HuH-7.5 (cell line): Measurements from ENCODE around the gene COA6.
"Not testable (repeated sequence)": the region's sequence is repeated elsewhere in the genome, so short reads cannot be mapped to it uniquely, and the experiment has no call there.

ENCODE experiments used
- DNase-seq: peaks from one replicate; pipeline ENCODE4 v3.0.0; 2011; ENCODE audit warnings: low spot score

The COA6 gene, protein sequence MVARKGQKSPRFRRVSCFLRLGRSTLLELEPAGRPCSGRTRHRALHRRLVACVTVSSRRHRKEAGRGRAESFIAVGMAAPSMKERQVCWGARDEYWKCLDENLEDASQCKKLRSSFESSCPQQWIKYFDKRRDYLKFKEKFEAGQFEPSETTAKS

DNA sequence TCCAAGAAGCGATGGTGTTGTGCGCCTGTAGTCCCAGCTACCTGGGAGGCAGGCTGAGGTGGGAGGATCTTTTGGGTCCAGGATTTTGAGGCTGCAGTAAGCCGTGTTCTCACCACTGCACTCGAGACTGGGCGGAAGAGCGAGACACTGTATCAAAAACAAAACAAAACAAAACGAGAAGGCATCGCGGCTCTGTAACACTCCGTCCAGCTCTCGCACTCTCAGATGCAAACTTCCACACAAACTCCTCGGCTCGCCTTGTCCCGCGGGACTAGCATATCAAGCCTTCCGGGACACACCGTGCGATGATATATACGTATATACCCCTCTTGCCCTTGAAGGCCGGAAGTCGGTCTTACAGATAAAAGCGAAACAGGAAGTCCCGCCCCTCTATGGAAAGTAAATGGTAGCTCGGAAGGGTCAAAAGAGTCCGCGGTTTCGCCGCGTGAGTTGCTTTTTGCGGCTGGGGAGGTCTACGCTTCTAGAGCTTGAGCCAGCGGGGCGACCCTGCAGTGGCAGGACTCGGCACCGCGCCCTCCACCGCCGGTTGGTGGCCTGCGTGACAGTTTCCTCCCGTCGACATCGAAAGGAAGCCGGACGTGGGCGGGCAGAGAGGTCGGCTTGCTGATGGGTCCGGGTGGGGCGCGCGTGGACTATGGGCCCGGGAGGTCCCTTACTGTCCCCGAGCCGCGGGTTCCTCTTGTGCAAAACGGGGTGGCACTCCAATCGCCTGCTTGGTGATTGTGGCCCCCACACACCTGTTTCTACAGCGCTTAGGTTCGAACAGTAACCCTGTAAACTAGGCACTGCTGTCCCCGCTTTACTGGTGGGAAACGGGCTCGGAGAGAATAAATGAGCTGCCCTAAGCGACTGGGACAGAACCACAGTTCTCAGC lies at the start of gene COA6:
TSS of gene COA6 (plus strand) at position 393 of the 895 bp plus-strand sequence. CDS start at position 404, 11 bp downstream.
- DNase-seq: peak; percentile 65

DNA sequence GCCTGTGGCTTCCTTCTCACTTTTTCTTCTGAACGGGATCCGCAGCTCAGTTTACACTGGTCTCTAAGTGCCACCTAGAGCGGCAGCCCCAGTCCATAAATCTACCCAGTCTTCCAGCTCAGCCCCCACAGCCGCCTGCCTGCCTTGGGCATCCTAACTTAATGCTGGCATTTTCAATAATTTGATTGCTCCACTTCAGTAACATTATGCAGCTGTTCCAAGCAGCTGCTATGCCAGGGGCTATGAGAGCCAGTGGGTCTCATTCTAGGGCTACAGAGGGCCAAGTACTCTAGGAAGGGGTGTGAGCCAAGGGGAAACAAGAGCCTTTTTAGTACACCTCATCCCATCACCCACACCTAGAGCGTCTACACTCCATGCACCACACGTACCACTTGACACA lies 48.4 kb upstream of the COA6 start:
- DNase-seq: no peak

DNA sequence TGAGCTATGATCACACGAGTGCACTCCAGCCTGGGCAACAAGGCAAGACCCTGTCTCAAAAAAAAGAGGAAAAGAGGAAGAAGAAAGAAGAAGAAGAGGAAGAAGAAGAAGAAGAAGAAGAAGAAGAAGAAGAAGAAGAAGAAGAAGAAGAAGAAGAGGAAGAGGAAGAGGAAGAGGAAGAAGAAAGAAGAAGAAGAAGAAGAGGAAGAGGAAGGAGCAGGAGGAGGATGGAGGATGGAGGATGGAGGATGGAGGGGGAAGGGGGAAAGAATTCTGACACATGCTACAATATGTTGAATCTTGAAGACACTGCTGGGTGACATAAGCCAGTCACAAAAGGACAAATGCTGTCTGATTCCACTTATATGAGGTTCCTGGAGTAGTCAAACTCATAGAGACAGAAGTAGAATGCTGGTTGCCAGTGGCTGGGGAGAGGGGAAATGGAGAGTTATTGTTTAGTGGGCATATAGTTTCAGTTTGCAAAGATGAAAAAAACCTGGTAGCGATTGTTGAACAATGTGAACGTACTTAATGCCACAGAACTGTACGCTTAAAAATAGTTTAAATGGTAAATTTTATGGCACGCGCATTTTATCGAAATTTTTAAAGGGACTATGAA lies 47.3 kb upstream of the COA6 start:
- DNase-seq: no peak

DNA sequence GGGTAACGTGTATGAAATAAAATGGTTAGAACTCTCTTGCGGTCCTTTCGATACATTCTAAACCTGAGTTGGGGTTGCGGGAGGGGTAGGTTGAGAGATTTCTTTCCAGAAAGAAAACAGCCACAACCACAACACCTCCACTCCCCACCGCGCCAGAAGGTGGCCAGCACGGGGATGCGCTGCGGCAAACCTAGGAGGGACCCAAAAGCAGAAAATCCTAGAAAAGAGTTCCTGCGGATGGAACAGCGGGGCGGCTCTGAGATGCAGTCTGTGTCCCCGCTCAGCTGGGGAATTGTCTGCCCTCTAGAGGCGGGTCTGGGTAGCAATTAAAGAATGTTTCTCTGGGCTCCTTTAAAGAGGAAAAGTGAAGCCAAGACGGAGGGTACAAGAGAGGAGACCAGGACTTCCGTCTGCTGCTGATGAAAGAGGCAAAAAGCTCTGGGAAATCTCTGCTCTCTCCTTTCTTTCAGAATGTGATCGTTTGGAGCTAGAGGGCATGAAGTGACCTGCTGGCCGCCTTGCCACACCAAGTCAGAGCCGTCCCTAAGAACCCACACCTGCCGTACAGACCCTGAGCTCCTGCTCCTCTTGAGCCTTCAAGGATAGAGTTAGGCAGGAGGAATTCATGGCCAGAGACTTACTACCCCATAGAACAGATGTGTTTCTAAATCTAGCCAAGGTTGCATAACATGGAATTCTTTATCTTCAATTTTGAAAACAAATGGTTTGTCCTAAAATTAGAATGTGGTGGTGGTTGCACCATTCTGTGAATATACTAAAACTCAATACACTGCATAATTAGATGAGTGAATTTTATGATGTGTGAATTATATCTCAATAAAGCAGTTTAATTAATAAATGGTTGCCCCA lies 46.5 kb upstream of the COA6 start:
- DNase-seq: peak; percentile 40

DNA sequence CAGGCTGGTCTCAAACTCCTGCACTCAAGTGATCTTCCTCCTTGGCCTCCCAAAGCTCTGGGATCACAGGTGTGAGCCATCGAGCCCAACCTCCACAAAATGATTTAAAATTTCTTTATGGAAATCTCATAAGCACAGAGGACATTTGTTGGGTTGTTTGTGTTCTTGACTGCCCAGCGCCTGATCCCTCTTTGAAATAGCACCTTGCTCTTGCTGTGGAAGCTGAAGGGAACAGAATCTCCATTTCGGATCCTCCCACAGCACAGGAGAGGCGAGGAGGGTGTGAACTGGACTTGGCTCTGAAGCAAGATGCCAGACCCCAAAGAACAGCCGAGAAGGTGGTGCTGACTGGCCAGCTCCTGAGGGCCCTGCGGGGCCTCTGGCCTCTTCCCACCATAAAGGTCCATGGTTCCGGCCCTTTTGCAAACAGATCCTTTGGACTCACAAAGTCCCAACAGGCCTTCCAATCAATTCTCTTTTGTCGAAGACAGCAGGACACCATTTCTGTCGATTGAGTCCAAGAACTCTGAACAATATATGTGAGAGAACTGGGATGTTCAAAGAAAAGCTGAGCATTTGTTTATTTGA lies 45.6 kb upstream of the COA6 start:
- DNase-seq: no peak

DNA sequence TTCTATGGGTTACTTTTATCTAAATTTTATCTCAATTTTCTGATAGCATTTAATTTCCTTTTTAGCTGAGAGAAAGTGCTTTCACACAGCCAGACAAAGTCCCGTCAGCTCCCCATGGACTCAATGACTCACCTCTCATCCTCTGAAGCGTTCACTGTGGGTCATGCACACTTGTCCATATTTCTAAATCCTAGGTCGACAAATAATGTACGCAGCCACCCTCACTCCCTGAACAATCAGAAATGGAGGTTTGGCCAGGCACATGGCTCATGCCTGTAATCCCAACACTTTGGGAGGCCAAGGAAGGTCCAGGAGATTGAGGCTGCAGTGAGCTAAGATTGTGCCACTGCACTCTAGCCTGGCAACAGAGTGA lies 42.4 kb upstream of the COA6 start:
- DNase-seq: no peak

DNA sequence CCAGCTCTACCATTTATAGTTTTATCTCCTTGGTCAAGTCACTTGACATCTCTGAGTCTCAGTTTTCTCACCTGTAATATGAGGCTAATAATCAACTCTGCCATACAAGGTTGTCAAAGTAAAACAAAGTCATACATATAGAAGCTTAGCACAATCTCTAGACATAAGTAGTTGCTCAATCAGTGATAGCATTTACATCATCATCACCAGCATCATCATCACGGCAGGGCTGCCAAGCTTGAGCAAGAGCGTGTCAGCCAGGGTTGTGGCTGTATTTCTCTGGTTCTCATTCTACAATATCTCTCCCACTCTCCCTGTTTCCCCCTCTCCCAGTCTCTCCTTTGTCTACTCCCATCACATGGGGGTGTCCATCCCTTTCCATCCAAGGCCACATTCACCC lies 41.7 kb upstream of the COA6 start:
- DNase-seq: no peak

DNA sequence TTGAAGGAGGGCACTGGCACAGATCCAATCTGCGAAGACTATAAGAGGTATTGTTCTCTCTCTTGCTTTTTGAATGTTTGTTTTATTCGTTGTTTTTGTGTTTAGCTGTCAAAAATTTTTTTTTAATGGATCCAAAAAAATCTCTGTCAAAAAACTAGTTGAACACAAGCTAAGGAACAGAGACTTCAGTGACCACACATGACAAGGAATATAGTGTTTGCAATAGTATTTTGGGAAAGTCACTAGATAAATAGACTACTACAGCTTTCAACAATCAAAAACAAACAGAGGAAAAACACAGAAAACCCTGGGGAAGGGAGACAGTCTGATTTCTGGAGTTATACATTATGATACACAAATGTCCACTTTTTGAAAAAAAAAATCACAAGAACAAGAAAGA lies 36.9 kb upstream of the COA6 start:
- DNase-seq: no peak

DNA sequence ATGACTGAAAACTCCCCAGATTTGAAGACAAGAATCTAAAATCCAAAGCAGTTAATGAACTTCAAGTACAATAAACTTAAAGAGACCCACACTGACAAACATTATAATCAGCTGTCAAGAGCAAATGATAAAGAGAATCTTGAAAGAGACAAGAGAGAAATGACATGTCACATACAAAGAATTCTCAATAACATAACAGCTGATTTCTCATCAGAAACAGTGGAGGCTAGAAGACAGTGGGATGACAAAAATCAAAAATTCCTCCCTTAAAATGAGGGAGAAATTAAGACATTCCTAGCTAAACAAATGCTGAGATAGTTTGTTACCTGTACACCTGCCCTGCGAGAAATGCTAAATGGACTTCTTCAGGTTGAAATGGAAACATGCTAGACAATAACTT lies 36.0 kb upstream of the COA6 start:
- DNase-seq: no peak

DNA sequence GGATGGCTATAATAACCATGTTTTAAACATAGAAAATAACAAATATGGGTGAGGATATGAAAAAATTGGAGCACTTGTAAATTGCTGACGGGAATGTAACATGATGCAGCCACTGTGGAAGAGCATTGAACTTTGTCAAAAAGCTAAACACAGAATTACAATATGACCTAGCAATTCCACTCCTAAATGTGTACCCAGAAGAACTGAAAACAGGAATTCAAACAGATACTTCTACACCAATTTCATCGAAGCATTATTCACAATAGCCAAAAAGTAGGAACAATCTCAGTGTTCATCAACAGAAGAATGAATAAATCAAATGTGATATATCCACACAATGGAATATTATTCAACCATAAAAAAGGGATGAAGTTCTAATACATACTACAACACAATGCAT lies 32.7 kb upstream of the COA6 start:
- no peak for DNase-seq

DNA sequence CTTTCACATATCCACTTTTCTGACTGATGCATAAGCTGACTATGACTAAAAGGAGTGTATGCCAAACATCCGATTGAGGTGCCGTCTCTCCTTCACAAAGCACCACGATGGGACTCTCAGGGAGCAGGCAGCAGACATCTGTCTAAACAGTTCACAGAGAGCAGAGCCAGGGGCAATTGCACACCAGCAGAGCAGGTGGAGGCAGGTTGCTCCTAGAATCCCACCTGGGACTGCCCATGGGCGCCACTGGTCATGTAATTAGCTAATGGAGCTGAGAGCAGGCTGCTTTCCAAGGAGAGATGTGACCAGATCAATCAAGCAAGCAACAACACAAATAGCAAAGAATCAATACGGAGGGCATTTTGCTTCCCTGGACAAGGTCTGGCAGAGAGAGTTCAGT lies 30.5 kb upstream of the COA6 start:
- DNase-seq: no peak

DNA sequence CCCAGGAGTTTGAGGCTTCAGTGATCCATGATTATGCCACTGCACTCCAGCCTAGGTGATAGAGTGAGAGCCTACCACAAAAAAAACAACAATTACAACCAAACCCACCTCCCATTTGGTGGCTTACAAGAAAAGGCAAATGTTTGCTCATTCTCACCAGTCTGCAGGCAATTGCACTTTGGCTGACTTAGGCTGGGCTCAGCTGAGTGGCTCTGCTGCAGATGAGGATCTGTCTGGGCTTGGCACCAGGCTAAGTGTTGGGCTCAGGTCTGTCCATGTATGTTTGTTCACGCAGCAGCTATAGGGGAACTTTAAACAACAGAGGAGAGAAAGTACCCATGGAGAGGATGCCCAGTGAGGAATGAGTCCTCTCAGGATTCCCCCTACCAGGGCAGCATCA lies 28.0 kb upstream of the COA6 start:
- no peak for DNase-seq

DNA sequence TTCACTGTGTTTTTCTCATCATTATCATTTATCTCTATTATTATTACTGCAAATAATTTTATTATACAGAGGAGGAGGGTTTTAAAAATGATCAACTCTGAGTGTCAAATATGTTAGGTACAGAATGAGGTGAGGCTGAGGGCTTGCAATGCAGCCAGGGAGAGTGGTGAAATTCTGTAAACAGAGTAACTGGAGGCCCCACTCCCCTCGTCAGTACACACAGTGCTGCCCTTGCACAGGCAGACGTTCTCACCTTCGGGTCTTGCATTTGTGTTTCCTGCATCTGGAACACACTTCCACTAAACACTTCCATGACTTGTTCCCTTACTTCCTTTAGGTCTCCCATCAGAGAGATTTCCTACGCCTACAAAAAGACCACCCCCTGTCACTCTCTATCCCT lies 24.3 kb upstream of the COA6 start:
- peak; percentile 31 for DNase-seq

DNA sequence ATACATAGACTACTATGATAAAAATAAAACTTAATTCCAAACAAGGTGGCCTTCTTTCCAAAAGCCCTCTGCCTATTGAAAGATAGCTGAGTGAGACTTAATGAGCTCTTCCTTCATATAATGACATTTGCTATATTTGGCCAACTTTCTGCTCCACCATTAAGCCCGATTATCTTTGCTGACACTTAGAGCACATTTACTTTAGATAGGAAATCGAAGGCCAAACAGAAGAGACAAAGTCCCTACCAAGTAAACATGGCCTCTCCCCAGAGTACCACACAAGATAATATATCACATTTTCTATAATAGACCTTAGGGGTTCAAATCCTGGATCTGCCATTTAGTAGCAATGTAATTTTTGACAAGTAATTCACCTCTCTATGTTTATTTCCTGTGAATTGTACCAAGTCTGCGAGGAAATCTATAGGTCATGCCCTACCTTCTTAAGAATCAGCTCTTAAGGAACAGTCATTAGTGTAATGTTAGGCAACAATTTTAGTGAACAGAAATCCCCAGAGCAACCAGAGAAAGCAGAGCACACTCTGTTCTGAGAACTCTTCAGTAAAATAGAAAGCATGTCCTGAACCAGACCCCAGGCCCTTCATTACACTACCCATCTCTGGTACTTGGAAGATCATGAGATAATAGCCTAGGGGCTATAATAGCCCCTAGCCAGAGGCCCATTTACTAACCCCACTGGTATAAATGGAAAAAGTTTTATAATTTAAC lies 17.3 kb upstream of the COA6 start:
- no peak for DNase-seq

DNA sequence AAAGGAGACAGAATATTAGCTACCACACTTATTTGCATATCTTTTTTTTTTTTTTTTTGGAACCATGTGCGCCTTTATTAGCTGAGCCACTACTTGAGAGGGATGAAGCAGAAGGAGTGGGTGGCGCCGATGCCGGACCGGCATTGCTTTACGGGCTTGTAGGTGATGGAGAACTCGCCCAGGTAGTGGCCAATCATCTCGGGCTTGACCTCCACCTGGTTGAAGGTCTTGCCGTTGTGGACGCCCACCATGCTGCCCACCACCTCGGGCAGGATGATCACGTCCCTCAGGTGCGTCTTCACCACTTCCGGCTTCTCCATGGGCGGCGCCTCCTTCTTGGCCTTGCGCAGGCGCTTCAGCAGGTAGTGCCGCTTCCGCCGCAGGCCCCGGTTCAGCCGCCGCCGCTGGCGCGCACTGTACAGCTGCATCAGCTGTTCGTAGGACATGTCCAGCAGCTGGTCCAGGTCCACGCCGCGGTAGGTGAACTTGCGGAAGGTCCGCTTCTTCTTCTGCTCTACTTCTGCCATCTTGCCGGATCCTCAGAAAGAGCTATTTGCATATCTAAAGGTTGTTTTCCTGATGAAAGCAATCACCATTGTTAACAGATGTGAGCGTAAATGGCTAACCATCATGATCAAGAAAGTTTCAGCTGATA lies 16.5 kb upstream of the COA6 start:
- not testable (repeated sequence) for DNase-seq

DNA sequence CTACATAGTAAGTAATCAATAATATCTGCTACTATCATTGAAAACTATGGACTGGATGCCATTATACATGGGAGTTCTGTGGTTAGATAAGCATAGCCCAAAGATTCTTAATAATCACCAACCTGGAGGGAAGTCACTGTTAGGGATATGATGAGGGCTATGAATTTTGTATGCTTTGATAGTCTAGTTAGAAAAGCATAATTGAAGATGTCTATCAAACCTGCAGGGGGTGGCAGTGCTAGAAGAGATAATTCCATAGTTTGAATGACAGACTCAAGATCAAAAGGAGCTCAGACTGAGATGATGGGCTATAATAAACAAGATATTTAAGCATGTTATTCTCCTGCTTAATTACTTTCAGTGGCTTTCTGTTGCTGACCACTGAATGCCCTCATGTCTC lies 15.4 kb upstream of the COA6 start:
- DNase-seq: no peak

DNA sequence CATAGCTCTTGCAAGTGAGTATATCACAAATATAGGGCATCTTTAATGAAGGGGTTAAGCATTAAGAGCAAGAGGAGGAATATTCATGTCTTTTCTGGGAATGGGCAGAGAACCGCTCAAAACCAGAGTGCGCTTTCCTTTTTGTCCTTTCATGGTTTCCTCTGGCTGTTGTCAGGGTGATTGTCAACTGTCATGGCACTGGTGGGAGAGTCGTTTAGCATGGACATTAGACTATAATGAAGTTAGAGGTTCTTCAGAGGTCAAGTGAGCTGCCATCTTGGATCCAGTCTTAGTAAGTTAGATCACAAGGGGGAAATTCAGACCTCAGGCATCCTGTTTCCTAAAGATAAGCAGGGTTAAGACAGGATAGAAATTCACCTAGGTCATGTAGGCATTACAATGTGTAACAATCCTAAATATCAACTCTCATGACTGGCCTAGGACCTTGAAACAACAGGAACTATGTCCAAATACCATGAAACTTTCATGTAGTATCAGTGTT lies 12.1 kb upstream of the COA6 start:
- DNase-seq: no peak

DNA sequence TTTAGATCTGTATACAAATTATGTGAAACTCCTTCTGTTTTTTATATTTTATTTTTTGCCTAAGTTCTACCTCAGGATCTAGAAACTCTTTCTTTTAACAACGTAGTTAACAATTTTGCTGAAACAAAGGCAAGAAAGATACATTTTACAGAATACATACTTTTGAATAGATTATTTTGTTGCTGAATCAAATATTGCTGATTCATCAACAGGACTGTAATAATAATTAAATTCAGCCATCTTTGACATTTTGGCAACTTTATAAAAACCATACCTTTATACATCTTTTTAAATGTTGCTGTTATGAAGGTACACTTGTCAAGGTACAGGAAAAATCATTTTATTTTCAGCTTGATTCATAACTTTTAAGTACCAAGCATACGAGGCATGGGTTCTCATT lies 10.7 kb upstream of the COA6 start:
- no peak for DNase-seq

DNA sequence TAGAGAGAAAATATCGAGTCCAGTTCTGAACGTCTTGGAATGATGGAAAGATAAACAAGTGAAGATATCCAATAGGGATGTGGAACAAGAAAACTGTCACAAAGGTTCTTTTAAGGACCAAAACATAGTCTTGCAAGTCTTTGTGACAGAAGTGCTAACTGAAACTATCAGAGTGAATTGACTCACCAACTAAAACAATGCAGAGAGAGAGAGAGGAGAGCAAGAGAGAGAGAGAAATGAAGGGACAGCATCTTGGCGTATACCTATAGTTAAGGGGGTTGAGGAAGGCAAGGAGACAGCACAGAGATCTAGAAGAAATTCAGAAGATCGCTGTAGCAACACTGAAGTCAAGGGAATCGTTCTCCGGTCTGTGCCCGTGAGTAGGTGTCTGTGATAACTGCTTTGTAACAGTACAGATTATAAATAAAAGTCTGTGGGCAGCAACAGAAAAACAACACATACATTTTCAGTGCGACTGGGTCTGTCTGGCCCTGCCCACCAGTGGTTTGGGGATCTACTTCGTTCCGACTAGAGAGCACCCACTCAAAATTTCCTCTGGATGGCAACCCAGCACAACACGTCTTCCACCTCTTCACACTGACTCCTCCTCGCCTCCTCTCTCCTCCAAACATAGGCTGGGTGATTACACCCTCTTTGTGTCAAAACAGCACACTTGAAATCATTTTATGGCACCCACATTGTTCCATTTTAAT lies 4.8 kb upstream of the COA6 start:
- no peak for DNase-seq

DNA sequence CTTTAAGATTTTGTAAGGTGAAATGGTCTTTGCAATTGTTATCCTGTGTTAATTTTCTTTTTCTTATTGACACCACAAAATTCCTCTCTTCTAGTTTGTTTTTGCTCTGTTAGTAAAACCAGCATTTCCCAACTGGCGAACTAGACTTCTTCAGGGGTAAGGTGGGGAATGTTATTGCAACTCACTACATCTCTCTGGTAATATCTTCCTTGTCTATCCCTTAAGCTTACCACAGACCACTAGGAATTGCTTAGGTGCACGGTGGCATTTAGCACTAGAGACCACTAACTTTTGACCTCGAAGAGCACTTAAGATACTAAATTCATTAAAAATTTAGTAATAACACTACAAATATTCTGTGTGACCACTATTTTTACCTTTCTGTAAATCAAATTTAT lies 4.2 kb upstream of the COA6 start:
- no peak for DNase-seq
